GM19452 (cell line): ENCODE data around the gene SHROOM3.

ENCODE experiments used
- ATAC-seq: cut with Tn5 transposase; IDR thresholded peaks from one replicate; pipeline ENCODE4 v1.9.1; 2021; ENCODE audit not compliant: unreplicated experiment

The SHROOM3 gene

GRCh38 chr4:76620723-76621468 is 185.9 kb downstream of the SHROOM3 start:
- no peak for ATAC-seq

DNA sequence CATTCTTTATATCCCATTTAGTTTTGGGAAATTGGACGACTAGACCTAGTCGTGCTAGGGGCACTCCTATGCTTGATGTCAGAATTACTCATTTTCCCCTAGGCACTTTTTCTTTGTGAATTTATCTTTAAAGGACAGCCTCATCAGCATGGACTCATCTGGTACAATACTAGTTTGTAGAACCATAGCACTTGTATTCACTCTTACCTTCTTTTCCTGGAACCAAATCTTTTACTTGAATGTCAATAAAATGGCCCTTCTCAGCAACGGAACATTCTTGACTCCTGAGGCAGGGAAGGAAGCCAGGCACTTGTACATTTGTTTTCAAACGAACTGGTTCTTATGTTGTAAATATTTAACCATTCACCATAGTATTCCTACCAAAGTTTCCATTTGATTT is 187.1 kb downstream of the SHROOM3 start:
- ATAC-seq = no peak

GRCh38 chr4:76622717-76623116 is 187.7 kb downstream of the SHROOM3 start:
- ATAC-seq = no peak

- no peak for ATAC-seq
These were observed 188.4 kb downstream of the SHROOM3 start for GRCh38 chr4:76623217-76624045.

DNA sequence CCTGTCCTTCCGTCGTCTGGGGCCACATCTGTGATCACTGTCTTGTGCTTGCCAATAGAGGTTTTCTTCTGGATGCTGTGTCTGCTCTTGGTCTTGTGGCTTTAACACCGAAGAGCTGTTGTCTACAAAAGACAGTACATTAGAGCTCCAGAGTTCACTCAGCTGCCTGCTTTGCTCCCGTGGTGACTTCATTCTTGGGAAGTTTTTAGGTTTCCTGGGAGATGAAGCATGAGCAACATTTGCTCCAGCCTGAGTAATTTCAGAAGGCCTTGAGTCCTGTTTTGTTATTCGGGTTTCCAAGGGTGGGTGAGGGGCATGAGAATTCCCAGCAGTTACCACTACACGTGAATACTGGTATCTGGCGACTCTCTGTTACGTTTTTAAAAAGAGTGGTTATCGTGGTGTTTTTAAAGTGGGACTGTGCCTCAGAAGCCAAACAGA is 189.2 kb downstream of the SHROOM3 start:
- ATAC-seq = no peak

GRCh38 chr4:76624931-76625715 is 190.1 kb downstream of the SHROOM3 start:
- ATAC-seq = no peak

GRCh38 chr4:76626686-76627465 is 191.8 kb downstream of the SHROOM3 start:
- ATAC-seq = no peak

DNA sequence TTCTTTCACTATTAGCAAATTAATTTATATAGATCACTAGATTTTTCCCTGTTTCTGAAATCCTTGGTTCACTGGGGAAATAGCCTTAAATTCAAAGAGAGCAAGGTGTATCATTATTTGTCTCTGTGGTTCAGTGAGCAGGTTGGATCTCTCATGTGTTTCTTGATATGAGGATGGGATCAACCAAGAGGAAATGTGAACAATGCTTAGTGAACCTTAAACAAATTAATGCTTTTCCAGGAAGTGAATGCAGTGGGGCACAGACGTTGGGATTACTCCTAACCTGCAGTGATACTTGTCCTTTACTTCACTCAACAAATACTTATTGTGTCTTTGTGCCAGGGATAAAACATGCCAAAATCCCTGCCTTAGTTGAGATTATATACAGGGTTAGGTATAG is 193.2 kb downstream of the SHROOM3 start:
- no peak for ATAC-seq

- no peak for ATAC-seq
These were observed 195.7 kb downstream of the SHROOM3 start for GRCh38 chr4:76630741-76631140.

GRCh38 chr4:76634220-76634619 is 199.2 kb downstream of the SHROOM3 start:
- ATAC-seq = no peak

GRCh38 chr4:76637712-76638361 is 202.8 kb downstream of the SHROOM3 start:
- ATAC-seq = no peak

GRCh38 chr4:76639288-76639687 is 204.3 kb downstream of the SHROOM3 start:
- no peak for ATAC-seq

DNA sequence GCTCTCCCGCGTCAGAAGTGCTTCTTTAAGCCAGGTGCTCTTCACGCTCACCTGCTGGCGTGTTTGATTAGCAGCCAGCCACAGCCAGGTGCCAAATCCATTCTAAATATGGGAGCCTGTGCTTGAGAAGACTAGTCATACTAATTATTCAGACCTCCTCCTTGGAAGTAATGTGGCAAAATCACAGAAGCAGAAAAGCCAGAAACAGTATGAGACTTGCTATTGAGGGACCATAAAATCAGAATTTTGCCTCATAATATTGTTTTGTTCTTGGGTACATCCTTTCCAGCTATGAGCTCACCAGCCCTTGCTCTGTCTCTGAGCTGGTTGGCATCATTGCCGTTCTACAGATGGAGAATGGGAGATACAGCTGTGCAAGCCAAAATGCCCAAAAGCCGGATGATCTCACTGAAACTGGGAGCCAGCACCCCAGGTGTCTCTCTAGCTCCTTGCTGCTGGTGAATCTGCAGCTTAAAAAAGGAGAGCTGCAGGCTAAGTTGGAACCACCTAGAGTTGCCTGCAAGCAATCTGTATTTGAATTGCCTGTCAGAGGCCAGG is 205.4 kb downstream of the SHROOM3 start:
- ATAC-seq = no peak

DNA sequence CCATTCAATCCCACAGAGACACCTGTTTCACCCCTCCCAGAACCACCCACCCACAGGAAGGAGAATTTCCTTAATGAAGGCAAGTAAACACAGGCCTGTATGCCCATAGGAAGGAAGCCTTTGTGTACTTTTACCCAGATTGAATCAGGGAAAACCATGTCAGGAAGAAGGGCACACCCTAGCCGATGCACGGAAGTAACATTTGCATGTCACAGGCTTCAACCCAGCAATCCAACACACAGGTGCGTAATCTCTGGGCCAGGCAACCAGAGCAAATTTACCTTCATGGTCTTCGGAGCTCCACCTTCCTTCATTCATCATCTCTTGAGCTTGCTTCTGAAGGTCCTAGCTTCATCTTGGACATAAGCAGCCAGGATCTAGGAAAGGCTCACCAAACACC is 206.3 kb downstream of the SHROOM3 start:
- no peak for ATAC-seq

- ATAC-seq = no peak
These were observed 206.7 kb downstream of the SHROOM3 start for GRCh38 chr4:76641758-76642157.

DNA sequence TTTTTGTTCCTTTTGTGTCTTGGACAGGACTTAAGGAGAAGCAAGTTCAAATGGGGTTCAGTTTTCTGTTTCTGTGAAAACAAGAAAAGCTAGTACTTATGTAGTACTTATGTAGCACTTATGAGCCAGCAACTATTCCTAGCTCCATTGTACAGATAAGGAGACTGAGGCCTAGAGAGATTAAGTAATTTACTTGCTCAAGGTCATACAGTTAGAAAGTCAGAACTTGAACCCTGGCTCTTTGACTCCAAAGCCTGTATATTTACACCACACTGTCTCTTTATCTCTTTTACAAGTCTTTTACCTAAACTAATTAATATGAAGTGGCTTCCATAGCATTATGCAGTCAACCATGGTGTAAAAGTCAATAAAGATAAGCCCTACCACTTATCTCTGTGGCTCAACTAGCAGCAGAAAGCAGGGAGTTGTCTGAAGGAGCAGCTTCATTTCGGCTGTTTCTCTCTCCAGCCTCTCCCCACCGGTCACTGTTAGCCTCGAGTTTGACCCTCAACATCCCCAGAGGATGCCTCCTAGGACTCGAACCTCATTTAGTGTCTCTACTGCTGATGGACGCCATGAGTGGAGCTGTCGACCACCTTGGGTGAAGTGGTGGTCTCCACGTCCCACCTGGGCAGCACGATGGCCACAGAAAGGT is 209.9 kb downstream of the SHROOM3 start:
- no peak for ATAC-seq

DNA sequence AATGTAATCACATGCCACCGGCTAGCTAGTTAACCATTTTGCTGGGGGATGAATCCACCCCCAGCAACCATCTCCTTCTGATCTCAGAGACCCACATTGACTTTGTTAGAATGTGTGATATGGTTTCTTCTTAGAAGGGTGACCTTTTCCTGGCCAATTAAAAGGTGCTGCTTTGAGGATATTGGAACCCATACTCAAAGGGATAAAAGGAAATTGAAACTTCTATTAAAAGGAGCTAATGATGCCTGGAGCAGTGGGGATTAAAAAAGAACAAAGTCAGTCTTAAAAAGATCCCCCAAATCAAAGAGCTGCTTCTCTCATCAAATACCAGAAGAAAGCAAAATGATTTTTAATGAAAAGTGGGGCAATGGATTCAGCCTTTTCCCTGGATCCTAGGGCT is 214.1 kb downstream of the SHROOM3 start:
- no peak for ATAC-seq

GRCh38 chr4:76651616-76652015 is 216.6 kb downstream of the SHROOM3 start:
- ATAC-seq = no peak

GRCh38 chr4:76652389-76652788 is 217.4 kb downstream of the SHROOM3 start:
- ATAC-seq = no peak
